ENCODE measurements around the gene C18orf32. TPM values are rescaled to one million over a fixed set of nuclear protein-coding genes. Genes with fewer than 3 reads are reported as not detected.
"Not testable (repeated sequence)": the region's sequence is repeated elsewhere in the genome, so short reads cannot be mapped to it uniquely, and the experiment has no call there.

The C18orf32 gene
- 37.5 and 54.1 TPM in 2 replicates for total RNA-seq (2014; rRNA removed; shearing (Covaris generic))

- peak; percentile 69 for DNase-seq (ENCODE audit: low spot score)
Observed at GRCh38 chr18:49486953-49487710, at the start of gene C18orf32. TSS of gene C18orf32 (minus strand) at chr18:49487234. CDS start at chr18:49483748, 3,486 bp downstream.

GRCh38 chr18:49534846-49535601 is 48.0 kb upstream of the C18orf32 start:
- no peak for DNase-seq (ENCODE audit: low spot score)

GRCh38 chr18:49531678-49532153 is 44.7 kb upstream of the C18orf32 start:
- no peak for DNase-seq (ENCODE audit: low spot score)

GRCh38 chr18:49529596-49529995 is 42.6 kb upstream of the C18orf32 start:
- DNase-seq (ENCODE audit: low spot score) = no peak

- no peak for DNase-seq (ENCODE audit: low spot score)
Observed at GRCh38 chr18:49527631-49528327, 40.7 kb upstream of the C18orf32 start.

GRCh38 chr18:49525981-49526380 is 38.9 kb upstream of the C18orf32 start:
- DNase-seq (ENCODE audit: low spot score) = no peak

- no peak for DNase-seq (ENCODE audit: low spot score)
Observed at GRCh38 chr18:49524951-49525350, 37.9 kb upstream of the C18orf32 start.

GRCh38 chr18:49524349-49524748 is 37.3 kb upstream of the C18orf32 start:
- no peak for DNase-seq (ENCODE audit: low spot score)

- DNase-seq (ENCODE audit: low spot score) = not testable (repeated sequence)
Observed at GRCh38 chr18:49523580-49524093, 36.6 kb upstream of the C18orf32 start.

GRCh38 chr18:49521216-49521835 is 34.3 kb upstream of the C18orf32 start:
- DNase-seq (ENCODE audit: low spot score) = peak; percentile 14

- DNase-seq (ENCODE audit: low spot score) = no peak
Observed at GRCh38 chr18:49520661-49521145, 33.7 kb upstream of the C18orf32 start.

GRCh38 chr18:49519101-49519971 is 32.3 kb upstream of the C18orf32 start:
- DNase-seq (ENCODE audit: low spot score) = no peak

- DNase-seq (ENCODE audit: low spot score) = no peak
Observed at GRCh38 chr18:49517483-49517882, 30.4 kb upstream of the C18orf32 start.

- no peak for DNase-seq (ENCODE audit: low spot score)
Observed at GRCh38 chr18:49515516-49515915, 28.5 kb upstream of the C18orf32 start.

GRCh38 chr18:49515003-49515402 is 28.0 kb upstream of the C18orf32 start:
- not testable (repeated sequence) for DNase-seq (ENCODE audit: low spot score)

- DNase-seq (ENCODE audit: low spot score) = no peak
Observed at GRCh38 chr18:49514577-49514976, 27.5 kb upstream of the C18orf32 start.

- DNase-seq (ENCODE audit: low spot score) = not testable (repeated sequence)
Observed at GRCh38 chr18:49512876-49513275, 25.8 kb upstream of the C18orf32 start.

GRCh38 chr18:49510393-49511115 is 23.5 kb upstream of the C18orf32 start:
- DNase-seq (ENCODE audit: low spot score) = peak; percentile 49

- DNase-seq (ENCODE audit: low spot score) = not testable (repeated sequence)
Observed at GRCh38 chr18:49506438-49506837, 19.4 kb upstream of the C18orf32 start.

GRCh38 chr18:49503931-49504330 is 16.9 kb upstream of the C18orf32 start:
- no peak for DNase-seq (ENCODE audit: low spot score)

Data from A172 (cell line).